Measurements from ENCODE around the gene TKFC.

Gene TKFC

DNA sequence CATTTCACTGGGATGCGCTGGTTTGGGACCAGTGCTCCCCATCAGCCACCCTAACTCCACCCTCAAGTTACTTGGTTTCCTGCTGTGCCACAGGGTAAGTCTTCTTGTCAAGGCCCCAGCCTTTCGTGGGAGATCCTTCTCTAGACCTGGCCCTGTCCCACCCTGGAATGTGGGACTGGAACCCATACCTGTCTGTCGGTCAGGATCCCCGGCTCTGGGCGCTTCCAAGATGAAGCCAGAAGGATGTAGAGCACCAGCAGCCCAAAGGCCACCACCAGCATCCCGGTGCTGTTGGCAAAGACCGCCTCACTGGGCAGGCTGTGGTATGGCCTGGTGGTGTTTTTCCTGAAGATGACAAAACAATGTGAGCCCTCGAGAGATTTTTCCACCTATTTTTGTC, 17.8 kb downstream of the TKFC start:
- TF ChIP-seq, protein P1, sequence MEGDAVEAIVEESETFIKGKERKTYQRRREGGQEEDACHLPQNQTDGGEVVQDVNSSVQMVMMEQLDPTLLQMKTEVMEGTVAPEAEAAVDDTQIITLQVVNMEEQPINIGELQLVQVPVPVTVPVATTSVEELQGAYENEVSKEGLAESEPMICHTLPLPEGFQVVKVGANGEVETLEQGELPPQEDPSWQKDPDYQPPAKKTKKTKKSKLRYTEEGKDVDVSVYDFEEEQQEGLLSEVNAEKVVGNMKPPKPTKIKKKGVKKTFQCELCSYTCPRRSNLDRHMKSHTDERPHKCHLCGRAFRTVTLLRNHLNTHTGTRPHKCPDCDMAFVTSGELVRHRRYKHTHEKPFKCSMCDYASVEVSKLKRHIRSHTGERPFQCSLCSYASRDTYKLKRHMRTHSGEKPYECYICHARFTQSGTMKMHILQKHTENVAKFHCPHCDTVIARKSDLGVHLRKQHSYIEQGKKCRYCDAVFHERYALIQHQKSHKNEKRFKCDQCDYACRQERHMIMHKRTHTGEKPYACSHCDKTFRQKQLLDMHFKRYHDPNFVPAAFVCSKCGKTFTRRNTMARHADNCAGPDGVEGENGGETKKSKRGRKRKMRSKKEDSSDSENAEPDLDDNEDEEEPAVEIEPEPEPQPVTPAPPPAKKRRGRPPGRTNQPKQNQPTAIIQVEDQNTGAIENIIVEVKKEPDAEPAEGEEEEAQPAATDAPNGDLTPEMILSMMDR (conservative IDR thresholded peaks at IDR 0.05; ENCODE audit: low read depth, low read length): no peak
- no peak for DNase-seq (ENCODE audit: low read depth)
- H3K4me3 ChIP-seq (ENCODE audit: low read length): no peak overlapping the region

DNA sequence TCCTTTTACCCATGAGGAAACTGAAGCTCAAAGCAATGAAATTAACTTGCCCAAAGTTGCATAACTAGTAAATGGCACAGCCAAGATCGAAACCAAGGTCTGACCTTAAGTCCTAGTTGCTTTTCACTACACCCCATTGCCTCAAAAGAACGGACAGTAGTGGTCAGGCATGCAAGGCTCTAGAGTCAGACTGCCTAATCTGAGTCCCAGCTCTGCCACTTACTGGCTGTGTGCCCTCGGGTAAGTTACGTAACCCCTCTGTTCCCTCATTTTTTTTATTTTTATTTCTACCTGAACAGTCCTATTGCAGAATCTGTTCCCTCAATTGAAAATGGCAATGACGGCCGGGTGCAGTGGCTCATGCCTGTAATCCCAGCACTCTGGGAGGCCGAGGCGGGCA, 19.0 kb downstream of the TKFC start:
- TF ChIP-seq, protein P1 (conservative IDR thresholded peaks at IDR 0.05; ENCODE audit: low read depth, low read length): no peak
- DNase-seq (ENCODE audit: low read depth): no peak
- H3K4me3 ChIP-seq (ENCODE audit: low read length): no peak overlapping the region

DNA sequence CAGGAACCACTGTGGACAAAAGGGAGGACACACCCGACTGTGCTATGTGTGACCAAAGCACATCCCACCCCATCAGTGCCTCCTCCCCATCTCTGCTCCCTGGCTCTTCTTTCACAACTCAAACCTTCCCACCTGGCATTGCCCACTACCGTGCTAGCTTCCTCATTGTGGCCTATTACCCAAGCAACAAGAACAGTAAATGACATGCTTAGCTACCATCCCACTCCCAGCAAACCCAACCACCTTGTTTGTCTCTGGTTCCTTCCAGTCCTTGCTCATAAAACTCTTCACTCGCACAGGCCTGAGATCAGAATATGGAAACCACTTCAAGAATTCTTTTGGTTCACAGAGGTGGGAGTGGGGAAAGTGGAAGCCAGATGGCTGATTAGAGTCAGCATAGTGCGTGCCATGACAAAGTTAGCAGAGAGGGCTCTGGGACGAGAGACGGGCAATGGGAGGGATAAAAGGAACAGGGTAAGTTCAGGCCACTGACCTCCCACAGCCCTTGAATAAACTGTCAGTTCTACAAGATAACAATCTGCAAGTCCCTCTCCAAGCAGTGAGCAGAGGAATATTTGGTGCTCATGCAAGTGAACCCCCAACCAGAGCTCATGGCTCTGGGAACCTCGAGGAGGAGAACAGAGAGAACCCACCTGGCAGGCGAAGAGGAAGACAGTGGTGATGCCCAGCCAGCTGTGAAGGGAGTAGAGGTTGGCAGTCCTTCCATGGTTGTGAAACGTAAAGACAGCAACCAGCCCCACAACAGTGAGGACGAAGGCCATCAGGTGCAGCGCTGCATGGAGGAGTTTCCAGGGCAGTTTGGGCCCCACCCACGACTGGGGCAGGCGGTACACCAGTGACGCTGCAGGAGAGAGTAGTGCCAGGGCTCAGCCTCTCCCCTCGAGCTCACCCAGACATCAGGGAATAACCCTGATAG, 20.4 kb downstream of the TKFC start:
- no peak overlapping the region for H3K4me3 ChIP-seq (ENCODE audit: low read length)
- no peak for DNase-seq (ENCODE audit: low read depth)
- TF ChIP-seq, protein P1 (conservative IDR thresholded peaks at IDR 0.05; ENCODE audit: low read depth, low read length): no peak

- DNase-seq (ENCODE audit: low read depth): no peak
- TF ChIP-seq, protein P1 (conservative IDR thresholded peaks at IDR 0.05; ENCODE audit: low read depth, low read length): no peak
- H3K4me3 ChIP-seq (ENCODE audit: low read length): no peak overlapping the region
Observed at GRCh38 chr11:61354208-61354607, 21.2 kb downstream of the TKFC start.

DNA sequence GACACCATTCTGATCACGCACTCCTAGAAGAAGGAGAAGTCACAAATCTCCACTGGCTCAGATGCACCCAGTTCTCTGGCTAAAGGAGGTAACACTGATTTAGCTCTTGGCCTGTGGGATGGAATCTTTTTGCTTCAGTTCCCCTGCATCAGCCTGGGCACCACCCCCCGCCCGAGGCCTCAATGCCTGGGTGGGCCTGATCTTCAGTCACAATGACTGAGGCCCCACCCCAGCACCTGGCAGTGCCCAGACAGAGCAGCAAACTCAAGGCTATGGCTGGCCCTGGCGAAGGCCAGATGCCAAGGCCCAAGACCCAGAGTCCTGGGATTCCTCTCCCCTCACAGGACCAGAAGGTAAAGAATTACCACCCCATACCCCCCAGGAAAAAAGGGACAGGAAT, 23.7 kb downstream of the TKFC start:
- DNase-seq (ENCODE audit: low read depth): no peak

GRCh38 chr11:61357233-61357893, 24.3 kb downstream of the TKFC start:
- DNase-seq (ENCODE audit: low read depth): no peak
- H3K4me3 ChIP-seq (ENCODE audit: low read length): no peak overlapping the region
- TF ChIP-seq, protein P1 (conservative IDR thresholded peaks at IDR 0.05; ENCODE audit: low read depth, low read length): no peak

More for the DNA sequence above, 23.7 kb downstream of the TKFC start:
- H3K4me3 ChIP-seq (ENCODE audit: low read length): no peak overlapping the region
- TF ChIP-seq, protein P1 (conservative IDR thresholded peaks at IDR 0.05; ENCODE audit: low read depth, low read length): no peak

Data from retinal pigment epithelial cell (primary cell).